K562 (cell line): ENCODE data around the gene IVL. TPM values are rescaled to one million over a fixed set of nuclear protein-coding genes. Genes with fewer than 3 reads are reported as not detected.

Experiments
- ATAC-seq: fragments of 200-7000 bp; cut with Tn5 transposase; 3 replicates; pipeline ENCODE4 v1.9.1; 2020; ENCODE audit warnings: moderate library complexity
- BruUV-seq: library from RNA; stranded (reverse); fragments of 400-500 nt; replicated peaks from 2 replicates; lab custom pipeline; 2021; lab: Mats Ljungman, UMichigan
- CTCF ChIA-PET: fragments of 300-600 bp; formaldehyde crosslinking; extraction: SDS; loops from one replicate; lab custom pipeline; 2021; ENCODE audit warnings: low intra/inter-chr PET ratio; lab: Yijun Ruan, JAX
- POLR2A ChIA-PET: fragments of 300-600, 350-650 bp; sonication (Branson Sonifier 250); formaldehyde crosslinking; extraction: SDS; loops from one replicate; lab custom pipeline; 2021; ENCODE audit warnings: antibody characterized with exemption, inconsistent platforms; lab: Yijun Ruan, JAX
- DNase-seq, 4 experiments: peaks; one replicate each; pipeline versions ENCODE4 v3.0.0 to v3.0.0-alpha.2; 2011 to 2018; ENCODE audit warnings: low spot score in 3 of 4, mixed read lengths in 3 of 4; ENCODE audit errors: extremely low read depth in 1 of 4
- FAIRE-seq: peaks from 2 replicates; lab custom pipeline; 2011; peaks lifted over from hg19 to GRCh38; lab: Jason Lieb, UNC
- H2AFZ ChIP-seq: 2 replicates; pipeline ENCODE4 v1.6.0; 2011; ENCODE audit warnings: low read depth, low read length, control low read depth, inconsistent platforms
- H3K27ac ChIP-seq: fragments of 200-600 bp; 3 replicates; pipeline ENCODE4 v1.8.0; 2011; ENCODE audit warnings: low read depth, mild to moderate bottlenecking, control low read depth, inconsistent platforms, low read length, moderate library complexity, mixed read lengths; ENCODE audit errors: extremely low read depth
- H3K27me3 ChIP-seq, 2 experiments: fragments of 300-600 bp in 1 of 2; 2 replicates in 1 of 2; 3 replicates in 1 of 2; pipeline versions ENCODE4 v1.6.0 to v1.8.0; 2011; ENCODE audit warnings: inconsistent platforms in 2 of 2, low read length in 2 of 2, mild to moderate bottlenecking in 1 of 2, mixed read lengths in 1 of 2, moderate library complexity in 1 of 2; ENCODE audit not compliant: control insufficient read depth in 2 of 2, insufficient read depth in 2 of 2
- H3K36me3 ChIP-seq: fragments of 300-600 bp; 3 replicates; pipeline ENCODE4 v1.8.0; 2011; ENCODE audit warnings: mild to moderate bottlenecking, low read length, inconsistent platforms; ENCODE audit not compliant: control insufficient read depth, insufficient read depth
- H3K4me1 ChIP-seq, 2 experiments: fragments of 200-600 bp in 1 of 2; replicated peaks in 1 of 2; 2 replicates in 1 of 2; 3 replicates in 1 of 2; pipeline versions ENCODE4 v1.5.1 to v1.8.0; 2011; ENCODE audit warnings: inconsistent platforms in 2 of 2, low read length in 2 of 2, mild to moderate bottlenecking in 1 of 2, mixed read lengths in 1 of 2, moderate library complexity in 1 of 2; ENCODE audit not compliant: control insufficient read depth in 2 of 2, insufficient read depth in 2 of 2
- H3K4me2 ChIP-seq: 2 replicates; pipeline ENCODE4 v1.6.1; 2011; ENCODE audit warnings: low read length, control low read depth, inconsistent platforms, mixed read lengths; ENCODE audit not compliant: insufficient read depth
- H3K4me3 ChIP-seq: fragments of 200-600 bp; sonication (generic), shearing (Covaris generic); 2 replicates; pipeline ENCODE4 v1.5.1; 2016; ENCODE audit warnings: control low read depth, inconsistent platforms
- H3K79me2 ChIP-seq: fragments of 200-600 bp; 3 replicates; pipeline ENCODE4 v1.8.0; 2011; ENCODE audit warnings: low read length, inconsistent platforms; ENCODE audit not compliant: control insufficient read depth, insufficient read depth
- H3K9ac ChIP-seq, 2 experiments: 2 replicates each; pipeline versions ENCODE4 v1.6.0 to v1.6.1; 2011; ENCODE audit warnings: low read depth in 2 of 2, low read length in 2 of 2, control low read depth in 1 of 2, inconsistent platforms in 1 of 2, mild to moderate bottlenecking in 1 of 2, mixed read lengths in 1 of 2; ENCODE audit not compliant: insufficient read depth in 1 of 2
- H3K9me1 ChIP-seq: one replicate; pipeline ENCODE4 v1.6.0; 2011; ENCODE audit warnings: inconsistent platforms, mild to moderate bottlenecking, low read length, moderate library complexity; ENCODE audit not compliant: control insufficient read depth, insufficient read depth
- H3K9me3 ChIP-seq: replicated peaks from 2 replicates; pipeline ENCODE4 v1.5.1; 2011; ENCODE audit warnings: low read depth, low read length, inconsistent platforms; ENCODE audit not compliant: control insufficient read depth, insufficient read depth
- H4K20me1 ChIP-seq: replicated peaks from 2 replicates; pipeline ENCODE4 v1.6.1; 2011; ENCODE audit warnings: low read length, inconsistent platforms, mixed read lengths; ENCODE audit not compliant: control insufficient read depth, insufficient read depth
- ETV5 ChIP-seq: sonication (generic); formaldehyde crosslinking; IDR thresholded peaks from 2 replicates; pipeline ENCODE4 v1.4.0; 2020; ENCODE audit warnings: low read depth, mild to moderate bottlenecking, missing genetic modification reagents
- HOMEZ ChIP-seq: fragments of 250-450 bp; sonication (Bioruptor Pico); IDR thresholded peaks from 2 replicates; pipeline ENCODE4 v1.4.0; 2020; ENCODE audit warnings: mild to moderate bottlenecking, moderate library complexity
- OTX1 ChIP-seq: fragments of 450-650 bp; formaldehyde crosslinking; IDR thresholded peaks from 2 replicates; pipeline ENCODE4 v1.4.0; 2022; ENCODE audit warnings: mild to moderate bottlenecking
- RBM14 ChIP-seq: fragments of 200-400 bp; formaldehyde crosslinking; IDR thresholded peaks from 2 replicates; pipeline ENCODE4 v1.6.1; 2018; ENCODE audit warnings: low read depth, mild to moderate bottlenecking, low read length, moderate library complexity, borderline replicate concordance; ENCODE audit not compliant: insufficient read depth
- SP1 ChIP-seq: sonication (generic); formaldehyde crosslinking; IDR thresholded peaks from 2 replicates; pipeline ENCODE4 v1.8.1; 2022; ENCODE audit warnings: mild to moderate bottlenecking, missing genetic modification reagents
- TCF15 ChIP-seq: fragments of 250-450 bp; sonication (Bioruptor Pico); IDR thresholded peaks from 2 replicates; pipeline ENCODE4 v1.8.0; 2022; ENCODE audit warnings: moderate library complexity, mild to moderate bottlenecking, inconsistent platforms
- TRIM25 ChIP-seq: fragments of 450-650 bp; IDR thresholded peaks from 2 replicates; pipeline ENCODE4 v1.7.0; 2016; ENCODE audit warnings: borderline replicate concordance
- WGBS: fragments of 100-300 bp; shearing (Covaris generic); methylation state at CpG from one replicate; pipeline ENCODE4 v1.1.6; 2016; ENCODE audit warnings: low coverage, mixed read lengths; ENCODE audit not compliant: insufficient coverage; ENCODE audit errors: missing lambda C conversion rate; 5-methylcytosine and 5-hydroxymethylcytosine counted together
- in situ Hi-C: fragments of 300-500 bp; cut with MboI; formaldehyde crosslinking; loops from 4 replicates; pipeline ENCODE4 v1.15.0; 2018; ENCODE audit warnings: inconsistent platforms, mixed read lengths
- intact Hi-C: fragments of 100-400 bp; cut with micrococcal nuclease; formaldehyde crosslinking; loops from 2 replicates; pipeline ENCODE4 v1.14.2; 2022
- polyA plus RNA-seq, 8 experiments: library from polyadenylated mRNA; depleted of rRNA in 4 of 8; stranded (reverse) in 5 of 8; unstranded in 3 of 8; fragments of >200 nt; fragmentation: Nextera tagmentation in 2 of 8; fragmentation: Illumina TruSeq in 1 of 8; extraction: Ambion mirVana in 2 of 8; extraction: Trizol in 1 of 8; gene quantifications; 2 replicates each; pipeline versions ENCODE4 v1.2.1 to v1.2.3, GENCODE V29; 2011 to 2014; ENCODE audit warnings: inconsistent platforms in 1 of 8, missing spikeins in 1 of 8
- total RNA-seq, 7 experiments: library from RNA; depleted of rRNA in 6 of 7; stranded (reverse); fragments of >200 nt in 6 of 7; fragmentation: Illumina TruSeq in 2 of 7; extraction: Trizol in 2 of 7; gene quantifications; 2 replicates each; pipeline versions ENCODE4 v1.2.1 to v1.2.3, GENCODE V29; 2011 to 2021; ENCODE audit warnings: low replicate concordance in 1 of 7
- TF ChIP-seq, protein P1 (sequence below): fragments of 450-650 bp; formaldehyde crosslinking; IDR thresholded peaks from 2 replicates; pipeline ENCODE4 v1.4.0; 2020; ENCODE audit warnings: mild to moderate bottlenecking, moderate library complexity

Gene IVL
- total and polyA plus RNA-seq, 9 of the 15 experiments (the other 6 are each of a cell fraction or from before 2014, with no cell fraction given): not detected

- Histone ChIP-seq H3K79me2 (no peaks in the 10 kb centered on the region), H3K27ac (no peak overlapping the region), H3K9me3 (no peaks in the 10 kb centered on the region), H3K27me3 (peaks cover 7 to 29% of the 10 kb centered on the region in 2 experiments; a peak in 4 of 5 replicates), H3K4me1 (no peaks in the 10 kb centered on the region), H4K20me1 (no peaks in the 10 kb centered on the region), H3K4me2 (no peak overlapping the region), H2AFZ (no peak overlapping the region), H3K9ac (no peak overlapping the region; a peak in 1 of 4 replicates), H3K9me1 (no peaks in the 10 kb centered on the region), H3K4me3 (no peak overlapping the region), H3K36me3 (no peaks in the 10 kb centered on the region)
- WGBS: 3% methylated on average over 3 of the region's 3 CpGs
- intact Hi-C loops: no loop called here
- FAIRE-seq (no peak), DNase-seq (no peak), ATAC-seq (no peak)
- in situ Hi-C loops: loop anchor here (25.0 kb wide), 1 partner anchor 230 kb away; no protein-coding TSS in a partner anchor
- BruUV-seq: no TSS peak
- ChIA-PET CTCF (no interaction called here), POLR2A (no interaction called here)
- TF ChIP-seq, protein P1, sequence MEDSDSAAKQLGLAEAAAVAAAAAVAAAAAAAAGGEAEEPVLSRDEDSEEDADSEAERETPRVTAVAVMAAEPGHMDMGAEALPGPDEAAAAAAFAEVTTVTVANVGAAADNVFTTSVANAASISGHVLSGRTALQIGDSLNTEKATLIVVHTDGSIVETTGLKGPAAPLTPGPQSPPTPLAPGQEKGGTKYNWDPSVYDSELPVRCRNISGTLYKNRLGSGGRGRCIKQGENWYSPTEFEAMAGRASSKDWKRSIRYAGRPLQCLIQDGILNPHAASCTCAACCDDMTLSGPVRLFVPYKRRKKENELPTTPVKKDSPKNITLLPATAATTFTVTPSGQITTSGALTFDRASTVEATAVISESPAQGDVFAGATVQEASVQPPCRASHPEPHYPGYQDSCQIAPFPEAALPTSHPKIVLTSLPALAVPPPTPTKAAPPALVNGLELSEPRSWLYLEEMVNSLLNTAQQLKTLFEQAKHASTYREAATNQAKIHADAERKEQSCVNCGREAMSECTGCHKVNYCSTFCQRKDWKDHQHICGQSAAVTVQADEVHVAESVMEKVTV (CRISPR knock-in tag): no peak
- no peak for TF ChIP-seq SP1 (CRISPR knock-in tag)
- no peak for TF ChIP-seq TRIM25
- no peak for TF ChIP-seq RBM14
- no peak for TF ChIP-seq HOMEZ (CRISPR knock-in tag)
- TF ChIP-seq ETV5 (CRISPR knock-in tag): no peak
- no peak for TF ChIP-seq OTX1 (CRISPR knock-in tag)
- TF ChIP-seq TCF15 (CRISPR knock-in tag): no peak
These were observed 49.2 kb downstream of the IVL start for GRCh38 chr1:152957561-152957960.
